ENCODE measurements around the gene MYD88.

- TF ChIP-seq CTCF (IDR thresholded peaks at IDR 0.05; ENCODE audit: low read depth, low read length, missing input control), result no peak
- TF ChIP-seq JUND (IDR thresholded peaks at IDR 0.05), result no peak
Observed at GRCh38 chr3:38170722-38171121, 32.3 kb downstream of the MYD88 start.

Data from liver (tissue), 3 donors.